OCI-LY3 (cell line): ENCODE results near the gene FAM83E.

Source experiments
- CTCF ChIP-seq: fragments of 200-600, 300-600 bp; sonication (generic); IDR thresholded peaks from 2 replicates; pipeline ENCODE4 v1.5.1; 2014; ENCODE audit warnings: antibody characterized with exemption, low read length, low read depth
- EZH2phosphoT487 ChIP-seq: fragments of 200-600 bp; shearing (Covaris generic); IDR thresholded peaks from 2 replicates; pipeline ENCODE4 v1.6.1; 2018; ENCODE audit warnings: antibody characterized with exemption, mixed run types, low read depth

GRCh38 chr19:48628486-48629296 lies 13.8 kb upstream of the FAM83E start:
- TF ChIP-seq CTCF, result no peak
- TF ChIP-seq EZH2phosphoT487, result no peak
